ENCODE data around the gene WIPF2.
"Not testable (repeated sequence)": the region's sequence is repeated elsewhere in the genome, so short reads cannot be mapped to it uniquely, and the experiment has no call there.

WIPF2 gene

GRCh38 chr17:40192961-40193360 is 26.1 kb upstream of the WIPF2 start:
- no peak for DNase-seq

GRCh38 chr17:40194821-40195220 is 24.3 kb upstream of the WIPF2 start:
- DNase-seq: no peak

- DNase-seq: no peak
These were observed 21.6 kb upstream of the WIPF2 start for GRCh38 chr17:40197550-40197949.

DNA sequence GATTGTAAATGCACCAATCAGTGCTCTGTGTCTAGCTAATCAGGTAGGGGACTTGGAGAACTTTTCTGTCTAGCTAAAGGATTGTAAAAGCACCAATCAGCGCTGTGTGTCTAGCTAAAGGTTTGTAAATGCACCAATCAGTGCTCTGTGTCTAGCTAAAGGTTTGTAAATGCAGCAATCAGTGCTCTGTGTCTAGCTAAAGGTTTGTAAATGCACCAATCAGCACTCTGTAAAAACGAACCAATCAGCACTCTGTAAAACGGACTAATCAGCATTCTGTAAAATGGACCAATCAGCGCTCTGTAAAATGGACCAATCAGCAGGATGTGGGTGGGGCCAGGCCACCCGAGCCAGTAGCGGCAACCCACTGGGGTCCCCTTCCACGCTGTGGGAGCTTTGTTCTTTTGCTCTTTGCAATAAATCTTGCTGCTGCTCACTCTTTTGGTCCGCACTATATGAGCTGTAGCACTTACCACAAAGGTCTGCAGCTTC is 21.1 kb upstream of the WIPF2 start:
- DNase-seq: not testable (repeated sequence)

- DNase-seq: no peak
These were observed 20.5 kb upstream of the WIPF2 start for GRCh38 chr17:40198576-40198975.

- DNase-seq: no peak
These were observed 16.0 kb upstream of the WIPF2 start for GRCh38 chr17:40203131-40203530.

- not testable (repeated sequence) for DNase-seq
These were observed 12.9 kb upstream of the WIPF2 start for GRCh38 chr17:40206193-40206592.

DNA sequence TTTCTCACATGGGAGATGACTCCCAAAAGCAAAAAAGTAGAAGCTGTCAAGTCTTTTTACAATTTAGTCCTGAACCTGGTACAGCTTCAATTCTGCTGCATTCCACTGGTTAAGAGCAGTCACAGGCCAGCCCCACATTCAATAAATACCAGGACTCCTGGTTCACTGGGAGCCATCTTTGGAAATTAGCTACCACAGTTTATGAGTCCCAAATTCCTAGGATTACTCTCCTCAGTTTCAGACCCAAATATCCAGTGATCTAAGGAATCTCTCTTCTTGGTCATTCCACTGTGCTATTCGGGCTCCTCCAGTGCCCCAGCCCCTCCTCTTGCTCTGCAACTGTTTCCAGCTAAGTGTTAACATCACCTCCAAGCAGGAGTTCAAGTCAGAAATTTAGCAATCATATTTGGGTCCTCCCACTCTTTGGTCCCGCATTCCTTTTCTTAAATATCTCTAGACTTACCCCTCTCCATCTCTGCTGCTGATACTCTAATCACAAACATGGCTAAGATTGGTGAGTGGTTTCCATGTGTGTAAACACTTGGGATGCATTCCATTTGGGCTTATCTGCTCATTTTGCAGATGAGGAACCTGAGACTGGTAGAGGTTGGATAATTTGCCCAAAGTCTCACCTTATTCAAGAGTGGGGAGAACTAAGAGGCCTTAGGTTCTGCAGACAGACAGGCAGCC is 9.6 kb upstream of the WIPF2 start:
- no peak for DNase-seq

- not testable (repeated sequence) for DNase-seq
These were observed 5.2 kb upstream of the WIPF2 start for GRCh38 chr17:40213914-40214313.

DNA sequence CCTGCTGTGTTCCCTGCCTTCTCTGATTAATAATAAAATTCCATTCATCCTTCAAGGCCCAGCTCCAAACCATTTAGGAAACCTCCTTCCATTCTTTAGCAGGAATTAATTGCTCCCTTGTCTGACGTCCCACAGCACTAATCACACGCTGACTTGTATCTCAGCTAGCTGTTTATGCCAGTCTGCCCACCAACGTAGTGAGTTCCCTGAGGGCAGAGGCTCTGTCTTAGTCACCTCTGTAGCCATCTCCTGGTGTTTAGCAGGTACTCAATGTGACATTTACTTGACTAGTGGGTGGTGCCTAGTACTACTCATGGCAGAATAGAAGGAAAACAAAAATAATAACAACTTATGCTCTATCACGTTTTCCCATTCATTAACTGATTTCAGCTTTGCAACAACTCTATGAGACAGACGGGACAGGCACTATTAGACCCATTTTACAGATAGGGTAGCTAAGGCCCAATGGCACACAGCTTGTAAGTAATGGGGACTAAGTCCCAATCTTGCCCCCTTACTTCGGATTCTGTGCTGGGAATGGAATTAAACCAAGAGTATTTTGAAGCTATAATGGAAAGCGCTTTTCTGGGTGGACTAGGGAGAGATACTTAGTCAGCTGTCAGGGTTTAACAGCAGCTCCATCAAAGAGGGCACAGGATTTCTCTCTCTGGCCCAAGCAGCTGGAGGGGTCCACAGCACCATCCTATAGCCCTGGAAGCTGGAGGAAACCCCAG is 931 bp upstream of the WIPF2 start:
- no peak for DNase-seq

DNA sequence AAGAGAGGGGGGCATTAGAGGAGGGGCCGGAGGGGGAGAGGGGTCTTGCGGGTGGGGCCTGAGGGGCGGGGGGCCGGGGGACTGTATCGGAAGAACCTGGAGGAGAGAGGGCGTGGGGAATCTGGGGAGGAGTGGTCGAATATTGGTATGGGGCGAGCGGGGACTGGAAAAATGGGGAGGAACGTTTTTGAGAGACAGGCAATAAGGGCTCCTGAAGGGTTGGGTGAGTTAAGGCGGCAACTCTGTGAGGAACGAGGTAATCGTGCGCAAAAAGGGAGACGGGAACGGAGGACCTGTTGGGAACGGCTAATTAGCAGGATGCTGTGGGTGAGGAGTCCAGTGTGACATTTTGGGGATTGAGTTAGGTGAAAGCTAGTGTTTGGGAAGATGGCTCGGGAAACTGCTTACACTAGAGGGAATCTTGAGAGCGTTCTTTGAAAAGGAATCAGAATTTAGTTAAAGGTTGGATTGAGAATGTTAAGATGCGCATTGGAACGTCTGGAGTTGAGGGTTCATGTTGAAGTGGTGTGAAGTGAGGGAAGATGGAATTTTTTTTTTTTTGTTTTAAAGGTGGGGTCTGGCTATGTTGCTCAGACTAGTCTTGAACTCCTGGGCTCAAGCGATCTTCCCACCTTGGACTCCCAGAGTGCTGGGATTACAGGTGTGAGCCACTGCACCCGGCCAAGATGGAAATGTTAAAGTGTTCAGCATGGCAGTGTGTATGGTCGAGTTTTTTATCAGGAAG is 662 bp downstream of the WIPF2 start:
- peak in 1 of 2 experiments; percentile 10 for DNase-seq

DNA sequence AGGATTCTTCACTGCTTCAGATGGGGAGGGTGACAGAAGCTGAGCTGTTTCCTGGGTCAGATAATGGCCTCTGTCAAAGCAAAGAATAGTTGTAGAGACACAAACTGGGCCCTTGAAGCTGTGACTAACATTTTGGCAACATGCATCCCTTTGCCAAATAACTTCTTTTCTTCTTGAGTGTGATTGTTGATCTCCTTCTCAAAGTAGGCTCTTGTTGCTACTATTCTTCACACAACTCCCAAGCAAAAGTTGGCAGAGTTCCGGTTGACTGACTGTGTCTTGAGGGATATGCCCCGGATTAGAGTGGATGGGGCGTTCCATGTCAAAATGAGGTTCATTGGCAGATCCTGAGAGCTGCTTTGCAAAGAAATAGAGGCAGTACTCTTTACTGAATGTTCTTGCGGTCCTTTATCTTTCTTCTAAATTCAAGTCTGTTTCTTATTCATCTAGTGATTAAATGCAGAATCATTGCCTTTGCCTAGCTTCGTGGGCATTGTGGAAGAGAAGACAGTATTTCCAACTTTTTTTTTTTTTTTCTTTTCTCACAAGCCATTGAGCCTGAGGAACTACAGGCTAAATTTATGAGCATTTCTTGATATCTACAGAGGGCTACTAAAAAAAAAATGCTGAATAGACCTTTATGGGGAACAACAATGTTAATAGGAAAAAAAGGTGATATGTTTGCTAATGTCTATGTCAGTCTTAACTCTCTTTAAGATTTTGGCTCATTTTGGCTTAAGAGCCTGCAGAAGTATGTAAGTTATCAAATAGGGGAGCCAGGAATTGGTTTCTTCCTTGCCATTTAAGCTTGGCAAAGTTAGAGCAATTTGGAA is 5.8 kb downstream of the WIPF2 start:
- DNase-seq: no peak

DNA sequence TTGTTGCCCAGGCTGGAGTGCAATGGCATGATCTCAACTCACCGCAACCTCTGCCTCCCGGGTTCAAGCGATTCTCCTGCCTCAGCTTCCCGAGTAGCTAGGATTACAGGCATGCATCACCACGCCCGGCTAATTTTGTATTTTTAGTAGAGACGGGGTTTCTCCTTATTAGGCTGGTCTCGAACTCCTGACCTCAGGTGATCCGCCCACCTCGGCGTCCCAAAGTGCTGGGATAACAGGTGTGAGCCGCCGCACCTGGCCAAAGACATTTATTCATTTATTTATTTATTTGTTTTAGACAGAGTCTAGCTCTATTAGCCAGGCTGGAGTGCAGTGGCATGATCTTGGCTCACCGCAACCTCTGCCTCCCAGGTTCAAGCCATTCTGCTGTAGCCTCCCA is 10.0 kb downstream of the WIPF2 start:
- not testable (repeated sequence) for DNase-seq

DNA sequence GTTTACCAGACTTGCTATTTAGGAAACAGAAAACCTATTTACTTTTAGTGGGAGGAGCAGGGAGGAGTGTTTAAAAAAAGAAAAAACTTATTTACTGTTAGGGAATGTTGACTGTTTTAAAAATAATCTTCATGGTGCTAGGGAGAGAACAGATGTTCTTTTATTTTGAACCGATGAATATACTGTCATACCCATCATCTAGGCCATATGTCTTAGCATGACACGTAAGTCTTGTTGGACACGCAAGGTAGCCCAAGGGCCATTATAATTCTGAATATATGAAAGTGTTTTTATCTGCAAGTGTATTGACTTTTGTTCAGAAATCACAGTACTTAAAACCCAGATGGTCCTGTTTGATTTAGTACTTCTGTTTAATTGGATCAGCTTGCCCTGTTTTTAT is 11.6 kb downstream of the WIPF2 start:
- no peak for DNase-seq

DNA sequence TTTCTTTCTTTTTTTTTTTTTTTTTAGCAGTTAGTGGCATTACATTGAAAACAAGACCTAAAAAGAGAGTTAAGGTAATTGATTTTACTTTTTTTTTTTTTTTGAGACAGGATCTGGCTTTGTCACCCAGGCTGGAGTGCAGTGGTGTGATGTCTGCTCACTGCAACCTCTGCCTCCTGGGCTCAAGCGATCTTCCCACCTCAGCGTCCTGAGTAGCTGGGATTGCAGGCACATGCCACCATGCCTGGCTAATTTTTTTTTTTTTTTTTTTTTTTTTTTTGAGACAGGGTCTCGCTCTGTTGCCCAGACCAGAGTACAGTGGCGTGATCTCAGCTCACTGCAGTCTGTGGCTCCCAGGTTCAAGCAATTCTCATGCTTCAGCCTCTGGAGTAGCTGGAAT is 12.8 kb downstream of the WIPF2 start:
- not testable (repeated sequence) for DNase-seq

DNA sequence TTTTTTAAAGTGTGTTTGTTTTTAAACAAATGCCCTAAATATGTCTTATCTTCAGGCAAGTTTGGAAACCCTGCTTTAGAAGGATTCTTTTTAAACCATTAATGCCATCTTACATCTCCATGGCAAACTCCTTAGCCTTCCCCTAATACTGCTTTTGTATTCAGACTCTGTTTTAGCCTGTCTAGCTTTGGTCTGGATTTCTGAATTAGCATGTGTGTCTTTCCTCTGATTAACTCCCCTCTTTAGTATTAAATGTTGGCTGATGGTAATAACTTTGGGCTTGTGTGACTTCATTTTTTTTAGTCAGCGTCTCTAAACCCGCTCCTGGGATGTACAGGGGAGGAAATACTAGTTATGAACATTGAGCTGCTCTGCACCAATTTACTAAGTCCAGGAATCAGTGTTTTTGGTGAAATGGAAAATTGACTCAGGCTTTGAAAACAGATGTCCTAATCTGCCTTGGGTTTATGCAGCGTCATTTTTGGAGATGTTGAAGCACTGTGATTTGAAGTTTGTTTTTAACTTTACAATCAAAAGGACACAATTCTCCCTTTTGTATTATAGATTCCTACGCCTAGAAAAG is 22.2 kb downstream of the WIPF2 start:
- DNase-seq: no peak

- no peak for DNase-seq
These were observed 23.7 kb downstream of the WIPF2 start for GRCh38 chr17:40242774-40243173.

DNA sequence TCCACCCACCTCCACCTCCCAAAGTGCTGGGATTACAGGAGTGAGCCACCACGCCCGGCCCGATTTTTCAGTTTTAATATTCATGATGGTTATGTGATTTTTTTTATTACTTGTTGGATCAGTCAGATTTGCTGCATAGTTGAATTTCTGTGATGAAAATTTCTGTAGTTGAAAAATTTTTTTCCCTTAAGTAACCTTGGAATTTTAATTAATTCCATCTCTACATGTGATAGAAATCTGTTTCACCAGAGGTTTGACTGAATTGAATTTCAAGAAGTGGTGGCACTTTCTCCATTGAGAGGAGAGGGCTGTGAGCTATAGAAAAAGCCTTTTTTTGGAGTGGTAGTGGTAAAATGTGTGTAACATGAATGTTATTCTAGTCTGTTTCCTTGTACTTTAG is 24.7 kb downstream of the WIPF2 start:
- DNase-seq: no peak

GRCh38 chr17:40244255-40244654 is 25.2 kb downstream of the WIPF2 start:
- DNase-seq: no peak

- DNase-seq: no peak
These were observed 28.9 kb downstream of the WIPF2 start for GRCh38 chr17:40247926-40248495.

GRCh38 chr17:40248507-40248906 is 29.4 kb downstream of the WIPF2 start:
- no peak for DNase-seq

GRCh38 chr17:40251576-40251975 is 32.5 kb downstream of the WIPF2 start:
- no peak for DNase-seq

Measured in activated CD4-positive, alpha-beta T cell treated with anti-CD3 and anti-CD28 coated beads, Interleukin-2, amount 50 U/mL, for 4 hours (primary cell).